A549 (cell line): ENCODE measurements around the gene PFKFB3.

Experiments used
- BHLHE40 ChIP-seq: IDR thresholded peaks from 2 replicates; pipeline ENCODE4 v1.6.1; 2012; ENCODE audit warnings: low read depth, low read length, inconsistent platforms
- EP300 ChIP-seq, 2 experiments: fragments of >200 bp; sonication (Bioruptor Twin); formaldehyde crosslinking; IDR thresholded peaks; 2 replicates in 1 of 2; 3 replicates in 1 of 2; pipeline ENCODE4 v1.6.1; 2016 to 2017
- HOXB5 ChIP-seq: fragments of 250-450 bp; sonication (Bioruptor Pico); IDR thresholded peaks from 2 replicates; pipeline ENCODE4 v1.5.0; 2020; ENCODE audit warnings: mild to moderate bottlenecking, moderate library complexity
- RNF2 ChIP-seq: fragments of 200-600 bp; sonication (generic); IDR thresholded peaks from 2 replicates; pipeline ENCODE4 v1.6.1; 2016; ENCODE audit warnings: low read depth, mild to moderate bottlenecking, antibody characterized with exemption, moderate library complexity, borderline replicate concordance
- ZNF302 ChIP-seq: fragments of 250-450 bp; sonication (Bioruptor Pico); IDR thresholded peaks from 2 replicates; pipeline ENCODE4 v1.9.0; 2021; ENCODE audit warnings: inconsistent platforms, mild to moderate bottlenecking, moderate library complexity
- TF ChIP-seq, protein P1 (sequence below): fragments of >200 bp; sonication (Bioruptor Twin); formaldehyde crosslinking; IDR thresholded peaks from 3 replicates; pipeline ENCODE4 v1.5.1; 2016

DNA sequence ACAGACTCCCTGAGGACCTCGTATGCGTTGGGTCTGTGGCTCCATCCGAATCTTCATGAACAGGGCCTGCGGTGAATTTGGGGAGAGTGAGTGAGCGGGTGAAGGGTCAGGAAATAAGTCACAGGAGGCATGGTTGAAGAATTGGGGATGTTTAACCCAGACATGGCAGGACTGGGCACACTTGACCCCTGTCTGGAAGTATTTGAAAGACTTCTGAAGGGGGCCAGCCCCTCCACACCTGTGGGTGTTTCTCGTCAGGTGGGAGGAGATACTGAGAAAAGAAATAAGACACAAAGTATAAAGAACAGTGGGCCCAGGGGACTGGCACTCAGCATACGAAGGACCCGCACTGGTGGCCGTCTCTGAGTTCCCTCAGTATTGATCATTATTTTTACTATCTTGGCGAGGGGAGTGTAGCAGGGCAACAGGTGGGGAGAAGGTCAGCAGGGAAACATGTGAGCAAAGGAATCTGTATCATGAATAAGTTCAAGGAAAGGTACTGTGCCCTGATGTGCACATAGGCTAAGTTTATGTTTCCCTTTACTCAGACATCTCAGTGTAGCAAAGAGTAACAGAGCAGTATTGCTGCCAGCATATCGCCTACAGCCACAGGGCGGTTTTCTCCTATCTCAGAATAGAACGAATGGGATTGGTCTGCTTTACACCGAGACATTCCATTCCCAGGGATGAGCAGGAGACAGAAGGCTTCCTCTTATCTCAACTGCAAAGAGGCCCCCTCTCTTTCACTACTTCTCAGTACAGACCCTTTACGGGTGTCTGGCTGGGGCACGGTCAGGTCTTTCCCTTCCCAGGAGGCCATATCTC lies 38.2 kb upstream of the PFKFB3 start:
- TF ChIP-seq, protein P1, sequence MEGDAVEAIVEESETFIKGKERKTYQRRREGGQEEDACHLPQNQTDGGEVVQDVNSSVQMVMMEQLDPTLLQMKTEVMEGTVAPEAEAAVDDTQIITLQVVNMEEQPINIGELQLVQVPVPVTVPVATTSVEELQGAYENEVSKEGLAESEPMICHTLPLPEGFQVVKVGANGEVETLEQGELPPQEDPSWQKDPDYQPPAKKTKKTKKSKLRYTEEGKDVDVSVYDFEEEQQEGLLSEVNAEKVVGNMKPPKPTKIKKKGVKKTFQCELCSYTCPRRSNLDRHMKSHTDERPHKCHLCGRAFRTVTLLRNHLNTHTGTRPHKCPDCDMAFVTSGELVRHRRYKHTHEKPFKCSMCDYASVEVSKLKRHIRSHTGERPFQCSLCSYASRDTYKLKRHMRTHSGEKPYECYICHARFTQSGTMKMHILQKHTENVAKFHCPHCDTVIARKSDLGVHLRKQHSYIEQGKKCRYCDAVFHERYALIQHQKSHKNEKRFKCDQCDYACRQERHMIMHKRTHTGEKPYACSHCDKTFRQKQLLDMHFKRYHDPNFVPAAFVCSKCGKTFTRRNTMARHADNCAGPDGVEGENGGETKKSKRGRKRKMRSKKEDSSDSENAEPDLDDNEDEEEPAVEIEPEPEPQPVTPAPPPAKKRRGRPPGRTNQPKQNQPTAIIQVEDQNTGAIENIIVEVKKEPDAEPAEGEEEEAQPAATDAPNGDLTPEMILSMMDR: no peak
- TF ChIP-seq BHLHE40 (no peak), ZNF302 (no peak), HOXB5 (no peak), RNF2 (no peak), EP300 (IDR thresholded peaks at IDR 0.05) (no peak)
